Activated CD8-positive, alpha-beta T cell treated with anti-CD3 and anti-CD28 coated beads for 36 hours (primary cell): ENCODE measurements around the gene MYO1B. TPM values are rescaled to one million over a fixed set of nuclear protein-coding genes. Genes with fewer than 3 reads are reported as not detected.

Experiments used
- ATAC-seq: fragments of 200-7000 bp; cut with Tn5 transposase; one replicate; pipeline ENCODE4 v1.10.0; 2021; ENCODE audit warnings: mild to moderate bottlenecking, moderate library complexity
- CTCF ChIA-PET: fragments of 350-600 bp; sonication (Branson Sonifier 250); formaldehyde crosslinking; loops from one replicate; lab custom pipeline; 2021; ENCODE audit warnings: antibody characterized with exemption; lab: Charles Lee
- POLR2A ChIA-PET: fragments of 350-600 bp; sonication (Branson Sonifier 250); formaldehyde crosslinking; loops from one replicate; lab custom pipeline; 2021; ENCODE audit warnings: antibody characterized with exemption; lab: Charles Lee
- DNase-seq: peaks from one replicate; pipeline ENCODE4 v3.0.0-alpha.2; 2020
- H3K27ac Mint-ChIP-seq: one replicate; pipeline ENCODE4 v1.8.0; 2021; ENCODE audit warnings: mild to moderate bottlenecking, mixed read lengths
- H3K27me3 Mint-ChIP-seq: one replicate; pipeline ENCODE4 v1.8.0; 2021; ENCODE audit warnings: mixed read lengths
- H3K36me3 Mint-ChIP-seq: one replicate; pipeline ENCODE4 v1.8.0; 2021; ENCODE audit warnings: low read depth, mixed read lengths
- H3K4me1 Mint-ChIP-seq: one replicate; pipeline ENCODE4 v1.8.0; 2021; ENCODE audit warnings: low read depth, mixed read lengths
- H3K4me3 Mint-ChIP-seq: one replicate; pipeline ENCODE4 v1.8.0; 2021; ENCODE audit warnings: mild to moderate bottlenecking, moderate library complexity, mixed read lengths
- H3K9me3 Mint-ChIP-seq: one replicate; pipeline ENCODE4 v1.8.0; 2021; ENCODE audit warnings: mixed read lengths
- CTCF ChIP-seq: fragments of 200-600 bp; IDR thresholded peaks from one replicate; pipeline ENCODE4 v1.8.0; 2022; ENCODE audit warnings: antibody characterized with exemption, mild to moderate bottlenecking
- intact Hi-C: fragments of 100-400 bp; cut with micrococcal nuclease; formaldehyde crosslinking; loops from one replicate; pipeline ENCODE4 v1.10.0; 2022
- total RNA-seq, 2 experiments: library from RNA; stranded (reverse); gene quantifications; one replicate each; pipeline ENCODE4 v1.2.3, GENCODE V29; 2021

The MYO1B gene
- total RNA-seq, 2 experiments from 2014 or later = 43.2 to 44.8 TPM

GRCh38 chr2:191374939-191375338 is 129.7 kb downstream of the MYO1B start:
- ChIA-PET CTCF (interaction anchor here (0.9 kb wide), 1 partner anchor 17 kb away, joined by 3 read pairs; no protein-coding TSS in a partner anchor), POLR2A (no interaction called here)
- intact Hi-C loops = no loop called here

GRCh38 chr2:191376981-191377629 is 131.9 kb downstream of the MYO1B start:
- Mint-ChIP-seq H3K36me3 (no peaks in the 10 kb centered on the region), H3K4me1 (peaks cover 11% of the 10 kb centered on the region), H3K27me3 (no peaks in the 10 kb centered on the region), H3K27ac (no peak overlapping the region), H3K4me3 (no peak overlapping the region), H3K9me3 (no peaks in the 10 kb centered on the region)
- intact Hi-C loops = no loop called here
- peak; percentile 49 for DNase-seq
- peak; percentile 70 for ATAC-seq
- POLR2A ChIA-PET = no interaction called here
- no peak for TF ChIP-seq CTCF
- CTCF ChIA-PET = interaction anchor here (1.6 kb wide), 1 partner anchor 212 kb away, joined by 4 read pairs; no protein-coding TSS in a partner anchor

More at GRCh38 chr2:191374939-191375338, 129.7 kb downstream of the MYO1B start:
- no peak overlapping the region for H3K4me3 Mint-ChIP-seq
- peaks cover 11% of the 10 kb centered on the region for H3K4me1 Mint-ChIP-seq
- TF ChIP-seq CTCF = no peak
- H3K27me3 Mint-ChIP-seq = no peaks in the 10 kb centered on the region
- no peak overlapping the region for H3K27ac Mint-ChIP-seq
- ATAC-seq (no peak), DNase-seq (no peak)
- no peaks in the 10 kb centered on the region for H3K9me3 Mint-ChIP-seq
- H3K36me3 Mint-ChIP-seq = no peaks in the 10 kb centered on the region

- no peak for TF ChIP-seq CTCF
- Mint-ChIP-seq H3K36me3 (no peaks in the 10 kb centered on the region), H3K27ac (no peak overlapping the region), H3K4me3 (no peak overlapping the region), H3K27me3 (no peaks in the 10 kb centered on the region), H3K9me3 (no peaks in the 10 kb centered on the region), H3K4me1 (peaks cover 11% of the 10 kb centered on the region)
- ChIA-PET POLR2A (interaction anchor here (0.7 kb wide), 1 partner anchor 20 kb away, joined by 3 read pairs; no protein-coding TSS in a partner anchor), CTCF (no interaction called here)
- intact Hi-C loops = no loop called here
- DNase-seq (no peak), ATAC-seq (no peak)
Measured at GRCh38 chr2:191379375-191379774, 134.2 kb downstream of the MYO1B start.

- ChIA-PET CTCF (no interaction called here), POLR2A (no interaction called here)
- no peaks in the 10 kb centered on the region for H3K27me3 Mint-ChIP-seq
- DNase-seq = no peak
- no peaks in the 10 kb centered on the region for H3K9me3 Mint-ChIP-seq
- ATAC-seq = no peak
- H3K36me3 Mint-ChIP-seq = peaks cover 10% of the 10 kb centered on the region
- H3K4me3 Mint-ChIP-seq = no peak overlapping the region
- no peak overlapping the region for H3K27ac Mint-ChIP-seq
- TF ChIP-seq CTCF = no peak
- intact Hi-C loops = no loop called here
- H3K4me1 Mint-ChIP-seq = peaks cover 7% of the 10 kb centered on the region
Measured at GRCh38 chr2:191382801-191383200, 137.6 kb downstream of the MYO1B start.

GRCh38 chr2:191383486-191383885 is 138.3 kb downstream of the MYO1B start:
- intact Hi-C loops = no loop called here
- no peaks in the 10 kb centered on the region for H3K27me3 Mint-ChIP-seq
- no peak for DNase-seq
- H3K4me1 Mint-ChIP-seq = peaks cover 6% of the 10 kb centered on the region
- no peak for ATAC-seq
- H3K9me3 Mint-ChIP-seq = no peaks in the 10 kb centered on the region
- TF ChIP-seq CTCF = no peak
- no peak overlapping the region for H3K4me3 Mint-ChIP-seq
- peaks cover 14% of the 10 kb centered on the region for H3K36me3 Mint-ChIP-seq
- no peak overlapping the region for H3K27ac Mint-ChIP-seq
- ChIA-PET CTCF (interaction anchor here (0.6 kb wide), 1 partner anchor 12 kb away, joined by 3 read pairs; no protein-coding TSS in a partner anchor), POLR2A (no interaction called here)
